Measurements from ENCODE around the gene C1orf52. TPM values are rescaled to one million over a fixed set of nuclear protein-coding genes. Genes with fewer than 3 reads are reported as not detected.

C1orf52 gene
- total and polyA plus RNA-seq, 9 of the 15 experiments (the other 6 are each of a cell fraction or from before 2014, with no cell fraction given) = 17.0 to 38.5 (median 33.0) TPM

DNA sequence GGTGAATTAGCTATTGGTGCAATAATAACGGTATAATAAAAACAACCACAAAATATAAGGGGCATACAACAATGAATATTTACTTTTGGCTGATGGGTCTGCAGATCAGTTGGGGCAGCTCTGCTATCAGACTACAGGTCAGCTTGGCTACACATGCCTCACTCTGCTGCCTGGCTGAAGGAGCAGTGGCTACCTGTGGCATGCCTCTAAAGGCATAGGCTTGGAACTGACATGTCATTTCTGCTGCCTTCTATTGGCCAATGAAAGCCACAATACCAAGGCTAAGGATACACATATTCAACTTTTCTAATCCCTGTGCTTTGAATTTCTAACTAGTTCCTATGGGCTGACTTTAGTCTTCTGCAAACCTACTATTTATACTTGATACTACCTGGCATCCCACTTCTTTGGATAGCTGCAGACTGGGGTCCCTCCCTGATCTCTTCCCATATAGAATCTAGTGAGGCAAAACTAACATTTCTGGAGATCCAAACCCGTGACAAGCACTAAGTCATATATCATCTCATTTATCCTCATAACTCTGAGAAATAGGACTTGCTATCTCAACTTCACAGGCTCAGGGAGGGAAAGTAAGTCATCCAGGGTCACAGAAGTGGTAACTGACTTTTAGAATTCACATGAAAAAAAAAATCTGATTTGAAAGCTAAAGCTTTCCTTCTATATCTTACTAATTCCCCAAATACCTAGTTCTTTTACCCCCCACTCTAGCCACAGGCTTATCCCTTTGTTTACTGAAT lies 39.4 kb downstream of the C1orf52 start:
- Histone ChIP-seq H3K4me1 (replicated peaks in 1 of 2; ENCODE audit: control insufficient read depth in 2 of 2, insufficient read depth in 2 of 2, low read length in 2 of 2) (peaks cover 20 to 43% of the 10 kb centered on the region in 2 experiments), H3K27ac (ENCODE audit: extremely low read depth, low read depth, low read length) (no peak overlapping the region; the same call in 2 of the 3 replicates), H3K9me1 (ENCODE audit: control insufficient read depth, insufficient read depth, low read length) (no peaks in the 10 kb centered on the region), H3K4me2 (ENCODE audit: insufficient read depth, low read length) (peak overlapping the region; percentile 25; the same call in 1 of the 2 replicates), H3K9ac (ENCODE audit: insufficient read depth in 1 of 2, low read depth in 2 of 2, low read length in 2 of 2) (peak overlapping the region in 1 of 2 experiments; percentile 57; a peak in 1 of 4 replicates), H3K27me3 (ENCODE audit: control insufficient read depth in 2 of 2, insufficient read depth in 2 of 2, low read length in 2 of 2) (no peaks in the 10 kb centered on the region), H2AFZ (ENCODE audit: low read depth, low read length) (no peak overlapping the region), H3K36me3 (ENCODE audit: control insufficient read depth, insufficient read depth, low read length) (no peaks in the 10 kb centered on the region), H3K4me3 (no peak overlapping the region), H3K79me2 (ENCODE audit: control insufficient read depth, insufficient read depth, low read length) (no peaks in the 10 kb centered on the region), H3K9me3 (replicated peaks; ENCODE audit: control insufficient read depth, insufficient read depth, low read depth, low read length) (no peaks in the 10 kb centered on the region), H4K20me1 (replicated peaks; ENCODE audit: control insufficient read depth, insufficient read depth, low read length) (no peaks in the 10 kb centered on the region)
- intact Hi-C loops (cut with micrococcal nuclease) (no loop called here), in situ Hi-C loops (cut with MboI) (no loop called here)
- BruUV-seq (replicated peaks) = no TSS peak
- peak in 2 of 4 experiments; percentile 47 to 64 for DNase-seq (ENCODE audit: extremely low read depth in 1 of 4, low spot score in 3 of 4)
- WGBS (ENCODE audit: insufficient coverage, low coverage, missing lambda C conversion rate) = 15% methylated on average over 2 of the region's 2 CpGs
- ChIA-PET POLR2A (interaction anchor here (1.1 kb wide), 1 partner anchor 31 kb away, joined by 3 read pairs; no protein-coding TSS in a partner anchor), CTCF (ENCODE audit: low intra/inter-chr PET ratio) (no interaction called here)
- peak; percentile 68 for ATAC-seq
- FAIRE-seq = peak; percentile 62
- no peak for TF ChIP-seq ZNF217 (CRISPR knock-in tag; IDR thresholded peaks at IDR 0.05)
- TF ChIP-seq FOXM1 (IDR thresholded peaks at IDR 0.05; ENCODE audit: low read depth) = 0 out of 2 replicates have a peak, but pooled peaks have one; percentile 44
- no peak for TF ChIP-seq FOXM1 (CRISPR knock-in tag; IDR thresholded peaks at IDR 0.05; ENCODE audit: low read depth)
- peak; percentile 92 for TF ChIP-seq PKNOX1 (IDR thresholded peaks at IDR 0.05)
- no peak for TF ChIP-seq ZNF699 (CRISPR knock-in tag; IDR thresholded peaks at IDR 0.05; ENCODE audit: insufficient replicate concordance)
- no peak for TF ChIP-seq ZNF263 (CRISPR knock-in tag; IDR thresholded peaks at IDR 0.05; ENCODE audit: borderline replicate concordance)
- TF ChIP-seq LEF1 (IDR thresholded peaks at IDR 0.05) = peak; percentile 63; the same call in 1 of the 2 replicates
- 0 out of 2 replicates have a peak, but pooled peaks have one; percentile 4 for TF ChIP-seq C11orf30 (IDR thresholded peaks at IDR 0.05; ENCODE audit: low read depth)
- TF ChIP-seq, protein P1, sequence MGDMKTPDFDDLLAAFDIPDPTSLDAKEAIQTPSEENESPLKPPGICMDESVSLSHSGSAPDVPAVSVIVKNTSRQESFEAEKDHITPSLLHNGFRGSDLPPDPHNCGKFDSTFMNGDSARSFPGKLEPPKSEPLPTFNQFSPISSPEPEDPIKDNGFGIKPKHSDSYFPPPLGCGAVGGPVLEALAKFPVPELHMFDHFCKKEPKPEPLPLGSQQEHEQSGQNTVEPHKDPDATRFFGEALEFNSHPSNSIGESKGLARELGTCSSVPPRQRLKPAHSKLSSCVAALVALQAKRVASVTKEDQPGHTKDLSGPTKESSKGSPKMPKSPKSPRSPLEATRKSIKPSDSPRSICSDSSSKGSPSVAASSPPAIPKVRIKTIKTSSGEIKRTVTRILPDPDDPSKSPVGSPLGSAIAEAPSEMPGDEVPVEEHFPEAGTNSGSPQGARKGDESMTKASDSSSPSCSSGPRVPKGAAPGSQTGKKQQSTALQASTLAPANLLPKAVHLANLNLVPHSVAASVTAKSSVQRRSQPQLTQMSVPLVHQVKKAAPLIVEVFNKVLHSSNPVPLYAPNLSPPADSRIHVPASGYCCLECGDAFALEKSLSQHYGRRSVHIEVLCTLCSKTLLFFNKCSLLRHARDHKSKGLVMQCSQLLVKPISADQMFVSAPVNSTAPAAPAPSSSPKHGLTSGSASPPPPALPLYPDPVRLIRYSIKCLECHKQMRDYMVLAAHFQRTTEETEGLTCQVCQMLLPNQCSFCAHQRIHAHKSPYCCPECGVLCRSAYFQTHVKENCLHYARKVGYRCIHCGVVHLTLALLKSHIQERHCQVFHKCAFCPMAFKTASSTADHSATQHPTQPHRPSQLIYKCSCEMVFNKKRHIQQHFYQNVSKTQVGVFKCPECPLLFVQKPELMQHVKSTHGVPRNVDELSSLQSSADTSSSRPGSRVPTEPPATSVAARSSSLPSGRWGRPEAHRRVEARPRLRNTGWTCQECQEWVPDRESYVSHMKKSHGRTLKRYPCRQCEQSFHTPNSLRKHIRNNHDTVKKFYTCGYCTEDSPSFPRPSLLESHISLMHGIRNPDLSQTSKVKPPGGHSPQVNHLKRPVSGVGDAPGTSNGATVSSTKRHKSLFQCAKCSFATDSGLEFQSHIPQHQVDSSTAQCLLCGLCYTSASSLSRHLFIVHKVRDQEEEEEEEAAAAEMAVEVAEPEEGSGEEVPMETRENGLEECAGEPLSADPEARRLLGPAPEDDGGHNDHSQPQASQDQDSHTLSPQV (IDR thresholded peaks at IDR 0.05) = 0 out of 2 replicates have a peak, but pooled peaks have one; percentile 32
- TF ChIP-seq KLF16 (IDR thresholded peaks at IDR 0.05) = peak; percentile 52; the same call in 1 of the 2 replicates
- TF ChIP-seq TCF3 (CRISPR knock-in tag; IDR thresholded peaks at IDR 0.05) = peak; percentile 68
- TF ChIP-seq PBX2 (CRISPR knock-in tag; IDR thresholded peaks at IDR 0.05; ENCODE audit: low read depth) = no peak
- TF ChIP-seq PBX2 (tag; conservative IDR thresholded peaks at IDR 0.05; ENCODE audit: low read depth) = peak; percentile 94
- TF ChIP-seq SOX6 (IDR thresholded peaks at IDR 0.05) = peak; percentile 47; the same call in 1 of the 2 replicates
- peak; percentile 84 for TF ChIP-seq DPF2 (IDR thresholded peaks at IDR 0.05)
